ENCODE measurements around the gene CHST11. TPM values are rescaled to one million over a fixed set of nuclear protein-coding genes. Genes with fewer than 3 reads are reported as not detected.
A peak's percentile ranks its signal among the peaks of the same experiment; 100 is the strongest.

Gene CHST11
- total RNA-seq, 4 donors from 2014 or later = 5.7 to 15.7 (median 7.1) TPM

DNA sequence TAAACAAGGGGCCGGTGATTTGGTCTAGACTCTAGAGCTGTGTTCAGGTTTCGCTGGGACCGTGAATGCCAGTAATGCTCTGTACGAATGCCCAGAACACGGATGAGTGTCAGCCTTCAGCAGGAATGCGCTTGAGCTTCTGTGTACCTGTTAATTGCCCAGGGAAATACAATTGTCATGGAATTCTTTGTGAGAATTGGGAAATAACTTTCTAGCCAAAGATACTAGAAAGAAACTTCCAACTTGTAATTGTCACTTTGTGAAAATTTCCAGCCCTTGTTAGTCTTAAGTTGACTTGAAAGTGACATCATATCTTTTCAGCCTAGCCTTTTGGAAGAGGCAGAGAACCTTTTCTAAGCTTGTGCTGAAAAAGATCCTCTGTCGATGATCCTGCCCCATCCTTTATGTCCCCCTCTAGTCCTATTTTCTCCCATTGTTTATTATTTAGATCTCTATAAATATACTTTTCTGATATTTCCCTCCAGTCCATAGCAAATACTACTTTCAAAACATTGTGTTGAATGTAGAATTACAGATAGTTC lies 2.7 kb downstream of the CHST11 start:
- intact Hi-C loops (cut with DNase I) = loop anchor here (10.0 kb wide), 1 partner anchor 255 kb away; no protein-coding TSS in a partner anchor
- H3K9me3 ChIP-seq = no peaks in the 10 kb centered on the region
- TF ChIP-seq POLR2A (IDR thresholded peaks at IDR 0.05; ENCODE audit: low read depth) = no peak
- TF ChIP-seq, protein P1, sequence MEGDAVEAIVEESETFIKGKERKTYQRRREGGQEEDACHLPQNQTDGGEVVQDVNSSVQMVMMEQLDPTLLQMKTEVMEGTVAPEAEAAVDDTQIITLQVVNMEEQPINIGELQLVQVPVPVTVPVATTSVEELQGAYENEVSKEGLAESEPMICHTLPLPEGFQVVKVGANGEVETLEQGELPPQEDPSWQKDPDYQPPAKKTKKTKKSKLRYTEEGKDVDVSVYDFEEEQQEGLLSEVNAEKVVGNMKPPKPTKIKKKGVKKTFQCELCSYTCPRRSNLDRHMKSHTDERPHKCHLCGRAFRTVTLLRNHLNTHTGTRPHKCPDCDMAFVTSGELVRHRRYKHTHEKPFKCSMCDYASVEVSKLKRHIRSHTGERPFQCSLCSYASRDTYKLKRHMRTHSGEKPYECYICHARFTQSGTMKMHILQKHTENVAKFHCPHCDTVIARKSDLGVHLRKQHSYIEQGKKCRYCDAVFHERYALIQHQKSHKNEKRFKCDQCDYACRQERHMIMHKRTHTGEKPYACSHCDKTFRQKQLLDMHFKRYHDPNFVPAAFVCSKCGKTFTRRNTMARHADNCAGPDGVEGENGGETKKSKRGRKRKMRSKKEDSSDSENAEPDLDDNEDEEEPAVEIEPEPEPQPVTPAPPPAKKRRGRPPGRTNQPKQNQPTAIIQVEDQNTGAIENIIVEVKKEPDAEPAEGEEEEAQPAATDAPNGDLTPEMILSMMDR (IDR thresholded peaks at IDR 0.05) = no peak
- no peak for TF ChIP-seq POLR2AphosphoS5 (IDR thresholded peaks at IDR 0.05)
- peaks cover 0 to 4% (median 0%) of the 10 kb centered on the region in 4 donors for H3K27me3 ChIP-seq
- peak overlapping the region; percentile 69 to 83 (median 74) for H3K4me3 ChIP-seq
- H3K4me1 ChIP-seq = peaks cover 5 to 52% (median 43%) of the 10 kb centered on the region in 4 donors
- H3K27ac ChIP-seq (replicated peaks in 1 of 4) = peak overlapping the region; percentile 67 to 82 (median 72)
- H3K36me3 ChIP-seq = no peaks in the 10 kb centered on the region
- DNase-seq (ENCODE audit: extremely low spot score) = no peak
- 49% methylated on average over 4 of the region's 7 CpGs for WGBS

DNA sequence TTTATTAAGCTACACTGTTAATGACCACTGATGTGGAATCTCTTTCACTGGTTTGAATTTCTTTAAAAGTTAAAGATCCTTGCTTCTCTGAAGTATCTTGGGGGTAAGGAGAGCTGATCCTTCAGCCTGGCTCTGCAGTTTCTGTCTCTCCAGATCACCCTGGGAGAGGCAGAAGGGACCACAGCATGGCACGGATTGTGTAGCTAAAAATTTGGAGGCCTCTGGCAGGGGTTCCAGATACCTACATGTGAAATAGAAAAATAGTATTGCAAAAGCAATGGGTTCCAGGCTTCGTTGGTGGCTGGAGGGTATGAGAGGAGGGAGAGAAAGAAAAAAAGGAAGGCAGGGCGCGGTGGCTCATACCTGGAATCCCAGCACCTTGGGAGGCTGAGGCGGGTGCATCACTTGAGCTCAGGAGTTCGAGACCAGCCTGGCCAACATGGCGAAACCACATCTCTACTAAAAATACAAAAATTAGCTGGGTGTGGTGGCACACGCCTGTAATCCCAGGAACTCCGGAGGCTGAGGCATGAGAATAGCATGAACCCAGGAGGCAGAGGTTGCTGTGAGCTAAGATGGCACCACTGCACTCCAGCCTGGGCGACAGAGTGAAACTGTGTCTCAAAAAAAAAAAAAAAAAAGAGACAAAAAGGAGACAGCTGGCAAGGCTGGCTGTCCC lies 3.4 kb downstream of the CHST11 start:
- 72% methylated on average over 10 of the region's 10 CpGs for WGBS
- peak overlapping the region in 3 of 4 donors; percentile 72 to 82 (median 72) for H3K27ac ChIP-seq (replicated peaks in 1 of 4)
- H3K36me3 ChIP-seq = no peaks in the 10 kb centered on the region
- TF ChIP-seq EP300 (IDR thresholded peaks at IDR 0.05) (no peak), POLR2AphosphoS5 (IDR thresholded peaks at IDR 0.05) (no peak), POLR2A (IDR thresholded peaks at IDR 0.05; ENCODE audit: low read depth) (no peak)
- TF ChIP-seq, protein P1 (IDR thresholded peaks at IDR 0.05) = no peak
- H3K4me3 ChIP-seq = no peak overlapping the region
- DNase-seq (ENCODE audit: extremely low spot score) = no peak
- H3K4me1 ChIP-seq = peaks cover 5 to 52% (median 43%) of the 10 kb centered on the region in 4 donors
- H3K9me3 ChIP-seq = no peaks in the 10 kb centered on the region
- peaks cover 0 to 4% (median 0%) of the 10 kb centered on the region in 4 donors for H3K27me3 ChIP-seq
- intact Hi-C loops (cut with DNase I) = no loop called here

GRCh38 chr12:104460973-104461698 lies 4.4 kb downstream of the CHST11 start:
- DNase-seq (ENCODE audit: extremely low spot score) = no peak
- Histone ChIP-seq H3K27me3 (peaks cover 0 to 4% (median 0%) of the 10 kb centered on the region in 4 donors), H3K9me3 (no peaks in the 10 kb centered on the region), H3K4me1 (peaks cover 5 to 47% (median 38%) of the 10 kb centered on the region in 4 donors), H3K36me3 (no peaks in the 10 kb centered on the region), H3K4me3 (no peak overlapping the region), H3K27ac (replicated peaks in 1 of 4) (no peak overlapping the region)
- intact Hi-C loops (cut with DNase I) = no loop called here
- 72% methylated on average over 4 of the region's 5 CpGs for WGBS
- TF ChIP-seq EP300 (IDR thresholded peaks at IDR 0.05) (no peak), POLR2A (IDR thresholded peaks at IDR 0.05; ENCODE audit: low read depth) (no peak), POLR2AphosphoS5 (IDR thresholded peaks at IDR 0.05) (no peak)
- TF ChIP-seq, protein P1 (IDR thresholded peaks at IDR 0.05) = no peak

- TF ChIP-seq, protein P1 (IDR thresholded peaks at IDR 0.05) = no peak
- TF ChIP-seq EP300 (IDR thresholded peaks at IDR 0.05) (no peak), POLR2AphosphoS5 (IDR thresholded peaks at IDR 0.05) (no peak), POLR2A (IDR thresholded peaks at IDR 0.05; ENCODE audit: low read depth) (no peak)
- H3K36me3 ChIP-seq = no peaks in the 10 kb centered on the region
- H3K4me1 ChIP-seq = peaks cover 5 to 36% (median 30%) of the 10 kb centered on the region in 4 donors
- H3K27ac ChIP-seq (replicated peaks in 1 of 4) = no peak overlapping the region
- no peaks in the 10 kb centered on the region for H3K9me3 ChIP-seq
- no peak overlapping the region for H3K4me3 ChIP-seq
- no peak for DNase-seq (ENCODE audit: extremely low spot score)
- 69% methylated on average over 1 of the region's 1 CpG for WGBS
- intact Hi-C loops (cut with DNase I) = no loop called here
- H3K27me3 ChIP-seq = peaks cover 0 to 4% (median 0%) of the 10 kb centered on the region in 4 donors
Observed at GRCh38 chr12:104462325-104462724, 5.6 kb downstream of the CHST11 start.

Measured in esophagus muscularis mucosa (tissue), 4 donors.